Smooth muscle cell (in vitro differentiated cells): ENCODE results near the gene TK2. TPM values are rescaled to one million over a fixed set of nuclear protein-coding genes. Genes with fewer than 3 reads are reported as not detected.

Source experiments
- DNase-seq: peaks from one replicate; lab custom pipeline; 2025; ENCODE audit not compliant: unreplicated experiment; lab: John Stamatoyannopoulos, UW
- H2AFZ ChIP-seq: fragments of 200-600 bp; sonication (generic); 2 replicates; pipeline ENCODE4 v1.6.0; 2016; ENCODE audit warnings: antibody characterized with exemption, low read depth, mild to moderate bottlenecking
- H3F3A ChIP-seq: fragments of 200-600 bp; sonication (generic); 2 replicates; pipeline ENCODE4 v1.6.0; 2017; ENCODE audit warnings: antibody characterized with exemption, low read depth
- H3K27ac ChIP-seq: fragments of 200-600 bp; sonication (generic); 2 replicates; pipeline ENCODE4 v1.5.1; 2016; ENCODE audit warnings: low read depth, mild to moderate bottlenecking
- H3K27me3 ChIP-seq: fragments of 200-600 bp; sonication (generic); 2 replicates; pipeline ENCODE4 v1.6.1; 2016; ENCODE audit warnings: low read depth, mild to moderate bottlenecking
- H3K36me3 ChIP-seq: fragments of 200-600 bp; sonication (generic); 2 replicates; pipeline ENCODE4 v1.5.1; 2016; ENCODE audit warnings: low read depth
- H3K4me1 ChIP-seq: fragments of 200-600 bp; sonication (generic); 2 replicates; pipeline ENCODE4 v1.5.1; 2016; ENCODE audit warnings: low read depth
- H3K4me2 ChIP-seq: fragments of 200-600 bp; sonication (generic); 2 replicates; pipeline ENCODE4 v1.6.0; 2016; ENCODE audit warnings: mild to moderate bottlenecking
- H3K4me3 ChIP-seq: fragments of 200-600 bp; sonication (generic); 2 replicates; pipeline ENCODE4 v1.5.1; 2016; ENCODE audit warnings: mild to moderate bottlenecking
- H3K79me2 ChIP-seq: fragments of 200-600 bp; sonication (generic); 2 replicates; pipeline ENCODE4 v1.6.0; 2016; ENCODE audit warnings: low read depth, mild to moderate bottlenecking
- H3K9ac ChIP-seq: fragments of 200-600 bp; sonication (generic); 2 replicates; pipeline ENCODE4 v1.6.0; 2016; ENCODE audit warnings: low read depth
- H3K9me3 ChIP-seq: fragments of 200-600 bp; sonication (generic); replicated peaks from 2 replicates; pipeline ENCODE4 v1.5.1; 2016; ENCODE audit warnings: low read depth
- H4K20me1 ChIP-seq: fragments of 200-600 bp; sonication (generic); 2 replicates; pipeline ENCODE4 v1.6.0; 2016; ENCODE audit warnings: low read depth
- WGBS: methylation state at CpG from one replicate; pipeline ENCODE4 v1.1.7; 2016; ENCODE audit warnings: low lambda C conversion rate; 5-methylcytosine and 5-hydroxymethylcytosine counted together
- polyA plus RNA-seq: library from polyadenylated mRNA; unstranded; fragments of >200 nt; fragmentation: Nextera tagmentation; extraction: Ambion mirVana; gene quantifications from 2 replicates; pipeline ENCODE4 v1.2.1, GENCODE V29; 2016
- total RNA-seq: library from RNA; depleted of rRNA; stranded (reverse); fragments of >200 nt; gene quantifications from 2 replicates; pipeline ENCODE4 v1.2.3, GENCODE V29; 2014
- TF ChIP-seq, protein P1 (sequence below): fragments of 200-600 bp; sonication (generic); IDR thresholded peaks from 2 replicates; pipeline ENCODE4 v1.5.1; 2017; ENCODE audit warnings: borderline replicate concordance, mild to moderate bottlenecking, antibody characterized with exemption; ENCODE audit not compliant: insufficient read depth, poor library complexity, severe bottlenecking

Gene TK2
- total and polyA plus RNA-seq, 2 experiments from 2014 or later = 7.3 to 9.7 TPM

- 52% methylated on average over 8 of the region's 8 CpGs for WGBS
- TF ChIP-seq, protein P1, sequence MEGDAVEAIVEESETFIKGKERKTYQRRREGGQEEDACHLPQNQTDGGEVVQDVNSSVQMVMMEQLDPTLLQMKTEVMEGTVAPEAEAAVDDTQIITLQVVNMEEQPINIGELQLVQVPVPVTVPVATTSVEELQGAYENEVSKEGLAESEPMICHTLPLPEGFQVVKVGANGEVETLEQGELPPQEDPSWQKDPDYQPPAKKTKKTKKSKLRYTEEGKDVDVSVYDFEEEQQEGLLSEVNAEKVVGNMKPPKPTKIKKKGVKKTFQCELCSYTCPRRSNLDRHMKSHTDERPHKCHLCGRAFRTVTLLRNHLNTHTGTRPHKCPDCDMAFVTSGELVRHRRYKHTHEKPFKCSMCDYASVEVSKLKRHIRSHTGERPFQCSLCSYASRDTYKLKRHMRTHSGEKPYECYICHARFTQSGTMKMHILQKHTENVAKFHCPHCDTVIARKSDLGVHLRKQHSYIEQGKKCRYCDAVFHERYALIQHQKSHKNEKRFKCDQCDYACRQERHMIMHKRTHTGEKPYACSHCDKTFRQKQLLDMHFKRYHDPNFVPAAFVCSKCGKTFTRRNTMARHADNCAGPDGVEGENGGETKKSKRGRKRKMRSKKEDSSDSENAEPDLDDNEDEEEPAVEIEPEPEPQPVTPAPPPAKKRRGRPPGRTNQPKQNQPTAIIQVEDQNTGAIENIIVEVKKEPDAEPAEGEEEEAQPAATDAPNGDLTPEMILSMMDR = no peak
- DNase-seq = no peak
Measured at GRCh38 chr16:66476328-66477027, 73.4 kb downstream of the TK2 start.

GRCh38 chr16:66475232-66475631 lies 74.7 kb downstream of the TK2 start:
- Histone ChIP-seq H3K9ac (no peak overlapping the region), H3K4me3 (no peak overlapping the region), H2AFZ (no peak overlapping the region), H3K4me1 (no peaks in the 10 kb centered on the region), H3K36me3 (no peaks in the 10 kb centered on the region), H4K20me1 (no peaks in the 10 kb centered on the region), H3K79me2 (no peaks in the 10 kb centered on the region), H3K9me3 (no peaks in the 10 kb centered on the region), H3K4me2 (no peak overlapping the region), H3F3A (no peaks in the 10 kb centered on the region), H3K27me3 (peaks cover 7% of the 10 kb centered on the region), H3K27ac (no peak overlapping the region)
- TF ChIP-seq, protein P1 = no peak
- no peak for DNase-seq
- 69% methylated on average over 2 of the region's 2 CpGs for WGBS

More at GRCh38 chr16:66476328-66477027, 73.4 kb downstream of the TK2 start:
- H3K79me2 ChIP-seq = no peaks in the 10 kb centered on the region
- no peak overlapping the region for H2AFZ ChIP-seq
- H3K9me3 ChIP-seq = no peaks in the 10 kb centered on the region
- H3F3A ChIP-seq = no peaks in the 10 kb centered on the region
- H3K27ac ChIP-seq = no peak overlapping the region
- H3K9ac ChIP-seq = no peak overlapping the region
- no peaks in the 10 kb centered on the region for H3K36me3 ChIP-seq
- no peak overlapping the region for H3K4me2 ChIP-seq
- H3K4me3 ChIP-seq = no peak overlapping the region
- no peaks in the 10 kb centered on the region for H3K4me1 ChIP-seq
- no peaks in the 10 kb centered on the region for H4K20me1 ChIP-seq
- H3K27me3 ChIP-seq = peaks cover 7% of the 10 kb centered on the region

DNA sequence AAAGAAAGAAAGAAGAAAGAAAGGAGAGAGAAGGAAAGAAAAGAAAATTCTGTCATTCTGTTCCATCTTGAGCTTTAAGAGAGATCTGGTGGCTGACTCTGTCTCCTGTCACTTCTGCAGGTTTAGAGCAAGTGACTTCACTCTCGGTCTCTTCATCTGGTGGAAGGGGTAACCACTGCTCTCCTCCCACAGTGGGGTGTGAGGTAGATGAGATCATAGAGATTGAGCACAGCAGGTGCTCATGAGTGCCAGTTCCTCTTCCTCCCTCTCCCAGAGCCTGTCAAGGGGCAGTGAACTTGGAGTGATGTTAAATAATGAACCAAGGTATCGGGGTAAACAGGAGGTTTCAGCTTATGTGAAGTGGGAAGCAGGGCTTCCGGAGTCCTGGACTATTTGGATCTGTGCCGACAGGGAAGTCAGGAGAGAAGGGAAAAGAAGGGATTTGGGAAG lies 75.1 kb downstream of the TK2 start:
- Histone ChIP-seq H3F3A (no peaks in the 10 kb centered on the region), H4K20me1 (no peaks in the 10 kb centered on the region), H3K4me2 (no peak overlapping the region), H3K9me3 (no peaks in the 10 kb centered on the region), H3K4me1 (no peaks in the 10 kb centered on the region), H2AFZ (no peak overlapping the region), H3K79me2 (no peaks in the 10 kb centered on the region), H3K27me3 (peaks cover 7% of the 10 kb centered on the region), H3K4me3 (no peak overlapping the region), H3K9ac (no peak overlapping the region), H3K27ac (no peak overlapping the region), H3K36me3 (no peaks in the 10 kb centered on the region)
- DNase-seq = no peak
- 72% methylated on average over 4 of the region's 4 CpGs for WGBS
- TF ChIP-seq, protein P1 = no peak
